HepG2 (cell line): ENCODE data around the gene PRDM15. TPM values are rescaled to one million over a fixed set of nuclear protein-coding genes. Genes with fewer than 3 reads are reported as not detected.
A peak's percentile ranks its signal among the peaks of the same experiment; 100 is the strongest.

Source experiments
- ATAC-seq: fragments of 200-7000 bp; cut with Tn5 transposase; 3 replicates; pipeline ENCODE4 v1.9.1; 2020; ENCODE audit warnings: mild to moderate bottlenecking, moderate library complexity
- BruUV-seq: library from RNA; stranded (reverse); fragments of 400-500 nt; replicated peaks from 2 replicates; lab custom pipeline; 2021; lab: Mats Ljungman, UMichigan
- CTCF ChIA-PET: fragments of 300-600 bp; formaldehyde crosslinking; extraction: SDS; loops from one replicate; lab custom pipeline; 2021; ENCODE audit warnings: low total read pairs, inconsistent platforms, low intra/inter-chr PET ratio; lab: Yijun Ruan, JAX
- POLR2A ChIA-PET: fragments of 350-600 bp; sonication (Branson Sonifier 250); formaldehyde crosslinking; loops from one replicate; lab custom pipeline; 2020; ENCODE audit warnings: antibody characterized with exemption, inconsistent platforms; lab: Yijun Ruan, JAX
- DNase-seq: peaks from one replicate; pipeline ENCODE4 v3.0.0-alpha.2; 2015; ENCODE audit warnings: low spot score
- FAIRE-seq: peaks from 3 replicates; lab custom pipeline; 2011; peaks lifted over from hg19 to GRCh38; lab: Jason Lieb, UNC
- H2AFZ ChIP-seq: one replicate; pipeline ENCODE4 v1.6.1; 2011; ENCODE audit warnings: low read length, inconsistent platforms
- H3K27ac ChIP-seq: fragments of 300-600 bp; 3 replicates; pipeline ENCODE4 v1.8.0; 2011; ENCODE audit warnings: mixed run types, mild to moderate bottlenecking, mixed read lengths, low read length, inconsistent platforms; ENCODE audit not compliant: insufficient read depth; ENCODE audit errors: extremely low read length
- H3K27me3 ChIP-seq, 2 experiments: fragments of 200-600 bp in 1 of 2; 2 replicates in 1 of 2; 3 replicates in 1 of 2; pipeline versions ENCODE4 v1.6.0 to v1.8.0; 2011; ENCODE audit warnings: low read length in 2 of 2, mild to moderate bottlenecking in 2 of 2, moderate library complexity in 2 of 2, inconsistent platforms in 1 of 2; ENCODE audit not compliant: insufficient read depth in 2 of 2, control insufficient read depth in 1 of 2
- H3K36me3 ChIP-seq, 2 experiments: fragments of 200-600 bp in 1 of 2; replicated peaks in 1 of 2; 2 replicates in 1 of 2; 3 replicates in 1 of 2; pipeline versions ENCODE4 v1.5.1 to v1.8.0; 2011; ENCODE audit warnings: low read length in 2 of 2, inconsistent platforms in 1 of 2; ENCODE audit not compliant: insufficient read depth in 2 of 2, control insufficient read depth in 1 of 2
- H3K4me1 ChIP-seq: 2 replicates; pipeline ENCODE4 v1.5.1; 2012; ENCODE audit warnings: low read length, inconsistent platforms; ENCODE audit not compliant: insufficient read depth
- H3K4me2 ChIP-seq: 2 replicates; pipeline ENCODE4 v1.6.0; 2011; ENCODE audit warnings: low read depth, low read length, inconsistent platforms
- H3K4me3 ChIP-seq, 3 experiments: fragments of 200-600 bp in 1 of 3; sonication (generic), shearing (Covaris generic) in 1 of 3; replicated peaks in 1 of 3; 2 replicates each; pipeline ENCODE4 v1.5.1; 2011 to 2016; ENCODE audit warnings: low read length in 3 of 3, inconsistent platforms in 2 of 3, low read depth in 2 of 3, mild to moderate bottlenecking in 2 of 3, control low read depth in 1 of 3, mixed read lengths in 1 of 3; ENCODE audit not compliant: insufficient read depth in 1 of 3
- H3K79me2 ChIP-seq: one replicate; pipeline ENCODE4 v1.6.1; 2011; ENCODE audit warnings: low read length, inconsistent platforms; ENCODE audit not compliant: insufficient read depth
- H3K9ac ChIP-seq: 2 replicates; pipeline ENCODE4 v1.6.0; 2011; ENCODE audit warnings: mild to moderate bottlenecking, low read depth, low read length, inconsistent platforms; ENCODE audit not compliant: insufficient read depth
- H3K9me3 ChIP-seq: 2 replicates; pipeline ENCODE4 v1.5.1; 2012; ENCODE audit warnings: mild to moderate bottlenecking, low read length
- H4K20me1 ChIP-seq: 2 replicates; pipeline ENCODE4 v1.6.0; 2011; ENCODE audit warnings: inconsistent platforms, mild to moderate bottlenecking, low read length, moderate library complexity; ENCODE audit not compliant: insufficient read depth
- AGO2 ChIP-seq: fragments of 200-400 bp; formaldehyde crosslinking; optimal IDR thresholded peaks from 2 replicates; pipeline ENCODE3; 2017; ENCODE audit warnings: mild to moderate bottlenecking, low read depth, low read length, moderate library complexity
- ARHGAP35 ChIP-seq: sonication (generic); formaldehyde crosslinking; IDR thresholded peaks from 2 replicates; pipeline ENCODE4 v1.9.0; 2022; ENCODE audit warnings: mild to moderate bottlenecking, inconsistent platforms, moderate library complexity, missing genetic modification reagents, borderline replicate concordance
- PATZ1 ChIP-seq: sonication (generic); formaldehyde crosslinking; IDR thresholded peaks from 2 replicates; pipeline ENCODE4 v1.4.0; 2020; ENCODE audit warnings: missing genetic modification reagents
- ZNF674 ChIP-seq: sonication (generic); formaldehyde crosslinking; IDR thresholded peaks from 2 replicates; pipeline ENCODE4 v1.5.0; 2020; ENCODE audit warnings: low read depth, mild to moderate bottlenecking, missing genetic modification reagents
- WGBS: methylation state at CpG from one replicate; pipeline ENCODE4 v1.1.6; 2017; ENCODE audit warnings: low lambda C conversion rate; 5-methylcytosine and 5-hydroxymethylcytosine counted together
- in situ Hi-C: cut with HindIII; loops from 2 replicates; pipeline ENCODE4 v1.10.0; 2017; ENCODE audit warnings: low pct_unique_long_range_greater_than_20kb; ENCODE audit not compliant: extremely low pct_ligation_motif_present
- intact Hi-C: fragments of 100-400 bp; cut with micrococcal nuclease; formaldehyde crosslinking; loops from one replicate; pipeline ENCODE4 v1.10.0; 2022; ENCODE audit not compliant: unreplicated experiment
- polyA plus RNA-seq, 8 experiments: library from polyadenylated mRNA; depleted of rRNA in 3 of 8; stranded (reverse) in 7 of 8; unstranded in 1 of 8; fragments of >200 nt; fragmentation: Illumina TruSeq in 4 of 8; extraction: Trizol in 4 of 8; gene quantifications; 2 replicates each; pipeline versions ENCODE4 v1.2.1 to v1.2.3, GENCODE V29; 2011 to 2016; ENCODE audit warnings: low read depth in 4 of 8, missing spikeins in 1 of 8, mixed read lengths in 1 of 8; ENCODE audit not compliant: insufficient read depth in 1 of 8
- total RNA-seq, 5 experiments: library from RNA; depleted of rRNA; stranded (reverse); fragments of >200 nt; fragmentation: Illumina TruSeq; extraction: Trizol; gene quantifications; 2 replicates each; pipeline ENCODE4 v1.2.3, GENCODE V29; 2016; ENCODE audit warnings: low read depth in 1 of 5
- TF ChIP-seq, protein P1 (sequence below): sonication (generic); formaldehyde crosslinking; IDR thresholded peaks from 2 replicates; pipeline ENCODE4 v1.4.0; 2020; ENCODE audit warnings: mild to moderate bottlenecking, low read depth, missing genetic modification reagents

Gene PRDM15
- total and polyA plus RNA-seq, 2 of the 13 experiments (the other 11 are each of a cell fraction or from before 2014, with no cell fraction given): 4.0 to 6.9 TPM

- no peak overlapping the region for H3K4me2 ChIP-seq
- no peaks in the 10 kb centered on the region for H3K27me3 ChIP-seq
- POLR2A ChIA-PET: no interaction called here
- BruUV-seq: no TSS peak
- H3K9ac ChIP-seq: no peak overlapping the region
- no peaks in the 10 kb centered on the region for H3K9me3 ChIP-seq
- no peaks in the 10 kb centered on the region for H3K4me1 ChIP-seq
- in situ Hi-C loops (no loop called here), intact Hi-C loops (no loop called here)
- no peak for FAIRE-seq
- TF ChIP-seq ZNF674 (CRISPR knock-in tag): no peak
- CTCF ChIA-PET: no interaction called here
- H3K4me3 ChIP-seq: no peak overlapping the region
- no peak for ATAC-seq
- no CpG with 5 or more reads among the region's 8 CpGs for WGBS
- H3K27ac ChIP-seq: no peak overlapping the region
- no peak for DNase-seq
- no peaks in the 10 kb centered on the region for H4K20me1 ChIP-seq
- H3K79me2 ChIP-seq: no peaks in the 10 kb centered on the region
- peaks cover 1 to 19% of the 10 kb centered on the region in 2 experiments; a peak in 4 of 5 replicates for H3K36me3 ChIP-seq
- no peak overlapping the region for H2AFZ ChIP-seq
These were observed 47.7 kb downstream of the PRDM15 start for GRCh38 chr21:41831453-41831831.

GRCh38 chr21:41830764-41831452, 48.2 kb downstream of the PRDM15 start:
- ATAC-seq (no peak), FAIRE-seq (no peak), DNase-seq (no peak)
- peaks cover 4 to 14% of the 10 kb centered on the region in 2 experiments; a peak in 4 of 5 replicates for H3K36me3 ChIP-seq
- WGBS: 91% methylated on average over 4 of the region's 21 CpGs
- H3K27me3 ChIP-seq: no peaks in the 10 kb centered on the region
- in situ Hi-C loops (no loop called here), intact Hi-C loops (no loop called here)
- ChIA-PET CTCF (no interaction called here), POLR2A (no interaction called here)
- H3K4me2 ChIP-seq: no peak overlapping the region
- no TSS peak for BruUV-seq
- no peak overlapping the region for H3K27ac ChIP-seq
- no peak overlapping the region for H3K9ac ChIP-seq
- TF ChIP-seq, protein P1, sequence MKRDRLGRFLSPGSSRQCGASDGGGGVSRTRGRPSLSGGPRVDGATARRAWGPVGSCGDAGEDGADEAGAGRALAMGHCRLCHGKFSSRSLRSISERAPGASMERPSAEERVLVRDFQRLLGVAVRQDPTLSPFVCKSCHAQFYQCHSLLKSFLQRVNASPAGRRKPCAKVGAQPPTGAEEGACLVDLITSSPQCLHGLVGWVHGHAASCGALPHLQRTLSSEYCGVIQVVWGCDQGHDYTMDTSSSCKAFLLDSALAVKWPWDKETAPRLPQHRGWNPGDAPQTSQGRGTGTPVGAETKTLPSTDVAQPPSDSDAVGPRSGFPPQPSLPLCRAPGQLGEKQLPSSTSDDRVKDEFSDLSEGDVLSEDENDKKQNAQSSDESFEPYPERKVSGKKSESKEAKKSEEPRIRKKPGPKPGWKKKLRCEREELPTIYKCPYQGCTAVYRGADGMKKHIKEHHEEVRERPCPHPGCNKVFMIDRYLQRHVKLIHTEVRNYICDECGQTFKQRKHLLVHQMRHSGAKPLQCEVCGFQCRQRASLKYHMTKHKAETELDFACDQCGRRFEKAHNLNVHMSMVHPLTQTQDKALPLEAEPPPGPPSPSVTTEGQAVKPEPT (CRISPR knock-in tag): no peak
- no peak for TF ChIP-seq PATZ1
- TF ChIP-seq AGO2: peak; percentile 33
- TF ChIP-seq ARHGAP35: no peak
- H3K4me1 ChIP-seq: no peaks in the 10 kb centered on the region
- H4K20me1 ChIP-seq: no peaks in the 10 kb centered on the region
- no peaks in the 10 kb centered on the region for H3K79me2 ChIP-seq
- no peak overlapping the region for H2AFZ ChIP-seq
- no peak overlapping the region for H3K4me3 ChIP-seq
- no peaks in the 10 kb centered on the region for H3K9me3 ChIP-seq
